A673 (cell line): ENCODE results near the gene TSSK1B. TPM values are rescaled to one million over a fixed set of nuclear protein-coding genes. Genes with fewer than 3 reads are reported as not detected.

Experiments
- BruUV-seq: library from RNA; stranded (reverse); fragments of 400-500 nt; replicated peaks from 2 replicates; lab custom pipeline; 2021; lab: Mats Ljungman, UMichigan
- CTCF ChIA-PET: fragments of 300-600 bp; sonication (Branson Sonifier 250); formaldehyde crosslinking; loops from one replicate; lab custom pipeline; 2022; ENCODE audit warnings: antibody characterized with exemption; lab: Charles Lee
- POLR2A ChIA-PET: fragments of 300-600 bp; sonication (Branson Sonifier 250); formaldehyde crosslinking; loops from one replicate; lab custom pipeline; 2022; ENCODE audit warnings: antibody characterized with exemption; ENCODE audit not compliant: low non-redundant PET; lab: Charles Lee
- DNase-seq: peaks from one replicate; pipeline ENCODE4 v3.0.0-alpha.2; 2015; ENCODE audit warnings: low spot score
- H3K27ac ChIP-seq: fragments of 200-600 bp; sonication (generic); 2 replicates; pipeline ENCODE4 v1.5.1; 2016; ENCODE audit warnings: mixed run types, low read depth, mild to moderate bottlenecking, mixed read lengths, antibody characterized with exemption, low read length; ENCODE audit not compliant: poor library complexity, severe bottlenecking
- H3K27me3 ChIP-seq: fragments of 200-600 bp; sonication (generic); replicated peaks from 2 replicates; pipeline ENCODE4 v1.6.1; 2017; ENCODE audit warnings: mixed run types, low read depth, mild to moderate bottlenecking, mixed read lengths, antibody characterized with exemption, low read length; ENCODE audit not compliant: insufficient read depth, poor library complexity
- H3K36me3 ChIP-seq: fragments of 200-600 bp; sonication (generic); 2 replicates; pipeline ENCODE4 v1.6.1; 2016; ENCODE audit warnings: mixed run types, mild to moderate bottlenecking, mixed read lengths, antibody characterized with exemption, low read length; ENCODE audit not compliant: insufficient read depth, poor library complexity, severe bottlenecking
- H3K4me1 ChIP-seq: fragments of 200-600 bp; sonication (generic); 2 replicates; pipeline ENCODE4 v1.6.1; 2017; ENCODE audit warnings: mixed run types, mild to moderate bottlenecking, mixed read lengths, antibody characterized with exemption, low read length; ENCODE audit not compliant: insufficient read depth, poor library complexity, severe bottlenecking
- H3K4me3 ChIP-seq: fragments of 200-600 bp; sonication (generic); 2 replicates; pipeline ENCODE4 v1.5.1; 2016; ENCODE audit warnings: low read depth, mixed run types, mild to moderate bottlenecking, mixed read lengths, low read length; ENCODE audit not compliant: poor library complexity, severe bottlenecking
- H3K9me3 ChIP-seq: fragments of 200-600 bp; sonication (generic); 2 replicates; pipeline ENCODE4 v1.6.1; 2016; ENCODE audit warnings: mixed run types, low read depth, mild to moderate bottlenecking, mixed read lengths, antibody characterized with exemption, low read length; ENCODE audit not compliant: poor library complexity, severe bottlenecking
- EZH2 ChIP-seq: fragments of 200-600 bp; sonication (generic); IDR thresholded peaks from 2 replicates; pipeline ENCODE4 v1.6.1; 2017; ENCODE audit warnings: borderline replicate concordance, low read depth, mild to moderate bottlenecking, mixed read lengths, antibody characterized with exemption, low read length; ENCODE audit not compliant: poor library complexity, severe bottlenecking
- intact Hi-C: fragments of 100-400 bp; cut with micrococcal nuclease; formaldehyde crosslinking; loops from one replicate; pipeline ENCODE4 v1.10.0; 2022; ENCODE audit not compliant: unreplicated experiment
- total RNA-seq: library from RNA; stranded (reverse); gene quantifications from 2 replicates; pipeline ENCODE4 v1.2.3, GENCODE V29; 2021
- TF ChIP-seq, protein P1 (sequence below): fragments of 300-800, 200-600 bp; sonication (generic); conservative IDR thresholded peaks from 2 replicates; pipeline ENCODE4 v1.5.1; 2017; ENCODE audit warnings: low read depth, mild to moderate bottlenecking, antibody characterized with exemption, low read length, moderate library complexity, mixed read lengths

TSSK1B gene
- total RNA-seq, 1 experiment from 2014 or later, result not detected

DNA sequence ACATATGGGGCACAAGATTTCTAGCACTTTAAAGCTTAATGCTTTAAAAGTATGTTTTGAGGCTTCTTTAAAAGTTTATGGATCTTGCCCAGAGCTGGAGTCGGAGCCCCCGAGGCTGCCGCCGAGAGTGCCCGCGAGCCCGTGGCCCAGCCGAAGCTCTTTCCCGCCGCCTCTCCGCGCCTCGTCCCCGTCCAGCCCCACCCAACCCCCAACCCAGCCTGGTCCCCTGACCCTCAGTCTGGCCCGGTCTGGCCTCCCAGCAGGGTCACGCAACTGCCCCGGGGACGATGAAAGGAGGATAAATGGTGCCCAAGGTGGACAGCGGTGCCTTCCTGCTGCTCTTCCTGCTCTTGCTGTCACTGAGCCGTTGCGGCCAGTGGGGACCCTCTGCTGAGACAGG is 1.7 kb downstream of the TSSK1B start:
- intact Hi-C loops, result no loop called here
- CTCF ChIA-PET, result no interaction called here
- POLR2A ChIA-PET, result no interaction called here
- Histone ChIP-seq H3K36me3 (no peaks in the 10 kb centered on the region), H3K9me3 (no peaks in the 10 kb centered on the region), H3K27me3 (no peaks in the 10 kb centered on the region), H3K4me1 (no peaks in the 10 kb centered on the region), H3K4me3 (no peak overlapping the region), H3K27ac (no peak overlapping the region)
- no peak for TF ChIP-seq EZH2
- TF ChIP-seq, protein P1, sequence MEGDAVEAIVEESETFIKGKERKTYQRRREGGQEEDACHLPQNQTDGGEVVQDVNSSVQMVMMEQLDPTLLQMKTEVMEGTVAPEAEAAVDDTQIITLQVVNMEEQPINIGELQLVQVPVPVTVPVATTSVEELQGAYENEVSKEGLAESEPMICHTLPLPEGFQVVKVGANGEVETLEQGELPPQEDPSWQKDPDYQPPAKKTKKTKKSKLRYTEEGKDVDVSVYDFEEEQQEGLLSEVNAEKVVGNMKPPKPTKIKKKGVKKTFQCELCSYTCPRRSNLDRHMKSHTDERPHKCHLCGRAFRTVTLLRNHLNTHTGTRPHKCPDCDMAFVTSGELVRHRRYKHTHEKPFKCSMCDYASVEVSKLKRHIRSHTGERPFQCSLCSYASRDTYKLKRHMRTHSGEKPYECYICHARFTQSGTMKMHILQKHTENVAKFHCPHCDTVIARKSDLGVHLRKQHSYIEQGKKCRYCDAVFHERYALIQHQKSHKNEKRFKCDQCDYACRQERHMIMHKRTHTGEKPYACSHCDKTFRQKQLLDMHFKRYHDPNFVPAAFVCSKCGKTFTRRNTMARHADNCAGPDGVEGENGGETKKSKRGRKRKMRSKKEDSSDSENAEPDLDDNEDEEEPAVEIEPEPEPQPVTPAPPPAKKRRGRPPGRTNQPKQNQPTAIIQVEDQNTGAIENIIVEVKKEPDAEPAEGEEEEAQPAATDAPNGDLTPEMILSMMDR, result no peak
- BruUV-seq, result no TSS peak
- no peak for DNase-seq

DNA sequence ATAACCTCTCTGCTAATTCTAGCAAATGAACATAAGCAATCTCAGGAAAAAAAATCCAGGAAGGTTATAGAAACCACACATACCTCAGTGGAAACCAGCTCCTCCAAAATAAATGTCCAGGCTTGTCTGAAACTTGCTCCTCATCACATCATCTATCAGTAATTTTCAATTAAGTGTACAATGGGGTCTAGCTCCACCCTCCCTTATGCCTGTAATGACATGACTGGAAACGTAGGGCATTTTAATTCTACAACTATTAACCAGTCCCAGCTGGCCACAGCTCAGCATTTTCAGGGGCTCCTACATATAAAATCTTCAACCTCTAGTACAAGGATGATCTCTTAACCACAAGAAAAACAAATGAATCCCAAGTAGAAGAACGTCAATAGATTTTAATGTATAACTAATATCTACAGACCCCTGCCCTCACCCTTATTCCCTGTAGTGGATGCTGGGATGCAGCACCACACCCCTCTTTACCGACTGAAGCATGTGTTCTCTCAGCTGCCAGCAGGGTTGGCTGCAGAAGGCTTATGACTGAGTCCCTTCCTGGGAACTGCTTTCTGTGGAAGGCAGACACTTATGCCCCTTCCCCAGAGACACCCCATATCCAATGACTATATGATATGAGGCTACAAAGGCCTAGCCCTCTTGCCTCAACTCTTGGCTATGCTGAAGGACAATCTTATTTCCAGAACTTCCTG is 6.8 kb downstream of the TSSK1B start:
- DNase-seq, result no peak
- BruUV-seq, result no TSS peak
- TF ChIP-seq, protein P1, result no peak
- TF ChIP-seq EZH2, result no peak
- Histone ChIP-seq H3K4me3 (no peak overlapping the region), H3K4me1 (no peaks in the 10 kb centered on the region), H3K27ac (no peak overlapping the region), H3K9me3 (no peaks in the 10 kb centered on the region), H3K36me3 (no peaks in the 10 kb centered on the region), H3K27me3 (no peaks in the 10 kb centered on the region)
- POLR2A ChIA-PET, result no interaction called here
- CTCF ChIA-PET, result no interaction called here
- intact Hi-C loops, result no loop called here

DNA sequence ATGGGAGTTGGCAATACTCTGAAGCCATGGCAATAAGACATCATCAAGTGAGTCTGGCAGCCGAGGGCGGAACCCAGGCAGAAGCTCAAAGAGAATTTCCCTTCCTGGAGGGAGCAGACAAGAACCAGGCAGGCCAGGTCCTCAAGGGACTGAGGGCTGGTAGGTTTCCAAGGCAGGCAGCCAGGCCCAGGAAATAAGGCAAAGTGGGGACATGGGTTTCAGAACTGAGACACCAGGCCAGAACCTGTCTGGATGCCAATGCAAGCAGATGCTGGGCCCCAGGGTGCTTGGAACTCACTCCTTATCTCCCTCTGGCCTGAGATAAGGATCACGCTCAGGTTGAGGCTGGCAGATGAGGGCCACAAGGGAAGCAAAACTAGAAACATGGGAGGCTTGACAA is 8.9 kb downstream of the TSSK1B start:
- Histone ChIP-seq H3K27me3 (no peaks in the 10 kb centered on the region), H3K4me3 (no peak overlapping the region), H3K4me1 (no peaks in the 10 kb centered on the region), H3K27ac (no peak overlapping the region), H3K36me3 (no peaks in the 10 kb centered on the region), H3K9me3 (no peaks in the 10 kb centered on the region)
- DNase-seq, result no peak
- CTCF ChIA-PET, result no interaction called here
- POLR2A ChIA-PET, result no interaction called here
- intact Hi-C loops, result no loop called here
- TF ChIP-seq EZH2, result no peak
- TF ChIP-seq, protein P1, result no peak
- no TSS peak for BruUV-seq
